Limb (tissue), 2 donors: ENCODE measurements around the gene EMILIN3.
A peak's percentile ranks its signal among the peaks of the same experiment; 100 is the strongest.

Experiments
- DNase-seq, 2 donors: peaks; one replicate each; pipeline ENCODE4 v3.0.0-alpha.2; 2016; ENCODE audit errors: extremely low spot score in 2 of 2

The EMILIN3 gene

GRCh38 chr20:41347523-41348429 lies 18.8 kb downstream of the EMILIN3 start:
- DNase-seq, result no peak

- DNase-seq, result no peak
These were observed 20.9 kb downstream of the EMILIN3 start for GRCh38 chr20:41345729-41346067.

GRCh38 chr20:41344938-41345728 lies 21.5 kb downstream of the EMILIN3 start:
- DNase-seq, result no peak

GRCh38 chr20:41344477-41344876 lies 22.1 kb downstream of the EMILIN3 start:
- no peak for DNase-seq

- no peak for DNase-seq
These were observed 23.8 kb downstream of the EMILIN3 start for GRCh38 chr20:41342474-41343464.

GRCh38 chr20:41340327-41341055 lies 26.1 kb downstream of the EMILIN3 start, which contains the start of gene LPIN3:
TSS of gene LPIN3 (plus strand) at chr20:41340821. CDS start at chr20:41345804, 4,983 bp downstream.
- peak; percentile 75 to 83 for DNase-seq

- peak; percentile 66 to 87 for DNase-seq
These were observed 26.7 kb downstream of the EMILIN3 start for GRCh38 chr20:41339957-41340326.

- no peak for DNase-seq
These were observed 29.7 kb downstream of the EMILIN3 start for GRCh38 chr20:41336711-41337492.

- no peak for DNase-seq
These were observed 31.0 kb downstream of the EMILIN3 start for GRCh38 chr20:41335591-41335990.

- no peak for DNase-seq
These were observed 31.9 kb downstream of the EMILIN3 start for GRCh38 chr20:41334443-41335421.

GRCh38 chr20:41334036-41334435 lies 32.6 kb downstream of the EMILIN3 start:
- no peak for DNase-seq

GRCh38 chr20:41331731-41332130 lies 34.9 kb downstream of the EMILIN3 start:
- no peak for DNase-seq

GRCh38 chr20:41330941-41331340 lies 35.7 kb downstream of the EMILIN3 start:
- no peak for DNase-seq

GRCh38 chr20:41330343-41330720 lies 36.3 kb downstream of the EMILIN3 start:
- DNase-seq, result no peak

GRCh38 chr20:41329435-41330342 lies 36.9 kb downstream of the EMILIN3 start:
- DNase-seq, result peak in 1 of 2 donors; percentile 60

GRCh38 chr20:41327178-41327577 lies 39.4 kb downstream of the EMILIN3 start:
- no peak for DNase-seq

- DNase-seq, result no peak
These were observed 45.6 kb downstream of the EMILIN3 start for GRCh38 chr20:41320976-41321375.

- DNase-seq, result no peak
These were observed 46.2 kb downstream of the EMILIN3 start for GRCh38 chr20:41320441-41320840.
